PC-3 (cell line): ENCODE data around the gene SRRM2. TPM values are rescaled to one million over a fixed set of nuclear protein-coding genes. Genes with fewer than 3 reads are reported as not detected.

Experiments used
- ATAC-seq: fragments of 200-7000 bp; cut with Tn5 transposase; 2 replicates; pipeline ENCODE4 v1.9.1; 2020; ENCODE audit warnings: mild to moderate bottlenecking, moderate library complexity
- BruUV-seq: library from RNA; stranded (reverse); fragments of 400-500 nt; replicated peaks from 2 replicates; lab custom pipeline; 2021; lab: Mats Ljungman, UMichigan
- CTCF ChIA-PET: fragments of 300-600 bp; sonication (Branson Sonifier 250); formaldehyde crosslinking; loops from one replicate; lab custom pipeline; 2022; ENCODE audit warnings: antibody characterized with exemption; lab: Charles Lee
- POLR2A ChIA-PET: fragments of 300-600 bp; sonication (Branson Sonifier 250); formaldehyde crosslinking; loops from one replicate; lab custom pipeline; 2022; ENCODE audit warnings: antibody characterized with exemption; ENCODE audit not compliant: unreplicated experiment; lab: Charles Lee
- DNase-seq: peaks from one replicate; pipeline ENCODE4 v3.0.0-alpha.2; 2015
- H2AFZ ChIP-seq: fragments of 300-600 bp; sonication (generic); 2 replicates; pipeline ENCODE4 v1.6.0; 2016; ENCODE audit warnings: antibody characterized with exemption, low read length
- H3F3A ChIP-seq: fragments of 300-600 bp; sonication (generic); one replicate; pipeline ENCODE4 v1.6.0; 2017; ENCODE audit warnings: antibody characterized with exemption, low read length, control low read depth, mild to moderate bottlenecking; ENCODE audit not compliant: unreplicated experiment
- H3K27ac ChIP-seq: fragments of 300-600 bp; sonication (generic); 2 replicates; pipeline ENCODE4 v1.5.1; 2016; ENCODE audit warnings: mild to moderate bottlenecking, low read length
- H3K27me3 ChIP-seq: fragments of 300-600 bp; sonication (generic); 2 replicates; pipeline ENCODE4 v1.6.1; 2016; ENCODE audit warnings: low read length, mixed read lengths
- H3K36me3 ChIP-seq: fragments of 300-600 bp; sonication (generic); 2 replicates; pipeline ENCODE4 v1.6.1; 2016; ENCODE audit warnings: low read depth, mixed run types, low read length, mixed read lengths
- H3K4me1 ChIP-seq: fragments of 300-600 bp; sonication (generic); 2 replicates; pipeline ENCODE4 v1.5.1; 2016; ENCODE audit warnings: low read length; ENCODE audit not compliant: insufficient read depth
- H3K4me2 ChIP-seq: fragments of 300-600 bp; sonication (generic); 2 replicates; pipeline ENCODE4 v1.6.0; 2016; ENCODE audit warnings: low read length
- H3K4me3 ChIP-seq: fragments of 300-600 bp; sonication (generic); 2 replicates; pipeline ENCODE4 v1.5.1; 2016; ENCODE audit warnings: mild to moderate bottlenecking, low read length, mixed read lengths
- H3K79me2 ChIP-seq: fragments of 300-600 bp; sonication (generic); 2 replicates; pipeline ENCODE4 v1.6.1; 2017; ENCODE audit warnings: low read length, mixed read lengths
- H3K9ac ChIP-seq: fragments of 300-600 bp; sonication (generic); 2 replicates; pipeline ENCODE4 v1.6.0; 2016; ENCODE audit warnings: mild to moderate bottlenecking, low read length
- H3K9me2 ChIP-seq: fragments of 300-600 bp; sonication (generic); replicated peaks from 2 replicates; pipeline ENCODE4 v1.6.1; 2016; ENCODE audit warnings: mixed run types, low read length, mixed read lengths
- H3K9me3 ChIP-seq: fragments of 300-600 bp; sonication (generic); 2 replicates; pipeline ENCODE4 v1.6.1; 2016; ENCODE audit warnings: low read length, mixed read lengths
- H4K20me1 ChIP-seq: fragments of 300-600 bp; sonication (generic); 2 replicates; pipeline ENCODE4 v1.6.1; 2016; ENCODE audit warnings: low read length, mixed read lengths
- EZH2 ChIP-seq: fragments of 300-600 bp; sonication (generic); IDR thresholded peaks from one replicate; pipeline ENCODE4 v1.6.1; 2017; ENCODE audit warnings: antibody characterized with exemption, mild to moderate bottlenecking, low read length; ENCODE audit not compliant: unreplicated experiment
- EZH2phosphoT487 ChIP-seq: fragments of 300-600 bp; sonication (generic); IDR thresholded peaks from 2 replicates; pipeline ENCODE4 v1.6.1; 2018; ENCODE audit warnings: mild to moderate bottlenecking, antibody characterized with exemption, low read length, borderline replicate concordance
- intact Hi-C: fragments of 100-400 bp; cut with micrococcal nuclease; formaldehyde crosslinking; loops from 2 replicates; pipeline ENCODE4 v1.9.0; 2023
- total RNA-seq: library from RNA; depleted of rRNA; stranded (reverse); fragments of >200 nt; gene quantifications from 2 replicates; pipeline ENCODE4 v1.2.3, GENCODE V29; 2014
- TF ChIP-seq, protein P1 (sequence below): fragments of 300-600 bp; sonication (generic); conservative IDR thresholded peaks from 2 replicates; pipeline ENCODE4 v1.5.1; 2017; ENCODE audit warnings: antibody characterized with exemption, low read depth, mild to moderate bottlenecking, low read length

Gene SRRM2
- total RNA-seq, 1 experiment from 2014 or later: 72.6 TPM

GRCh38 chr16:2764718-2765117 is 12.3 kb downstream of the SRRM2 start:
- H3K27ac ChIP-seq: no peak overlapping the region
- H3K9ac ChIP-seq: no peak overlapping the region
- H3K9me2 ChIP-seq: no peaks in the 10 kb centered on the region
- intact Hi-C loops: no loop called here
- no peaks in the 10 kb centered on the region for H3K27me3 ChIP-seq
- BruUV-seq: no TSS peak
- H3K9me3 ChIP-seq: no peaks in the 10 kb centered on the region
- ChIA-PET CTCF (no interaction called here), POLR2A (no interaction called here)
- ATAC-seq (no peak), DNase-seq (no peak)
- no peaks in the 10 kb centered on the region for H3F3A ChIP-seq
- TF ChIP-seq, protein P1, sequence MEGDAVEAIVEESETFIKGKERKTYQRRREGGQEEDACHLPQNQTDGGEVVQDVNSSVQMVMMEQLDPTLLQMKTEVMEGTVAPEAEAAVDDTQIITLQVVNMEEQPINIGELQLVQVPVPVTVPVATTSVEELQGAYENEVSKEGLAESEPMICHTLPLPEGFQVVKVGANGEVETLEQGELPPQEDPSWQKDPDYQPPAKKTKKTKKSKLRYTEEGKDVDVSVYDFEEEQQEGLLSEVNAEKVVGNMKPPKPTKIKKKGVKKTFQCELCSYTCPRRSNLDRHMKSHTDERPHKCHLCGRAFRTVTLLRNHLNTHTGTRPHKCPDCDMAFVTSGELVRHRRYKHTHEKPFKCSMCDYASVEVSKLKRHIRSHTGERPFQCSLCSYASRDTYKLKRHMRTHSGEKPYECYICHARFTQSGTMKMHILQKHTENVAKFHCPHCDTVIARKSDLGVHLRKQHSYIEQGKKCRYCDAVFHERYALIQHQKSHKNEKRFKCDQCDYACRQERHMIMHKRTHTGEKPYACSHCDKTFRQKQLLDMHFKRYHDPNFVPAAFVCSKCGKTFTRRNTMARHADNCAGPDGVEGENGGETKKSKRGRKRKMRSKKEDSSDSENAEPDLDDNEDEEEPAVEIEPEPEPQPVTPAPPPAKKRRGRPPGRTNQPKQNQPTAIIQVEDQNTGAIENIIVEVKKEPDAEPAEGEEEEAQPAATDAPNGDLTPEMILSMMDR: peak; percentile 33; the same call in 1 of the 2 replicates
- TF ChIP-seq EZH2: no peak
- peaks cover 89% of the 10 kb centered on the region for H3K36me3 ChIP-seq
- H3K79me2 ChIP-seq: peaks cover 78% of the 10 kb centered on the region
- H4K20me1 ChIP-seq: peaks cover 43% of the 10 kb centered on the region
- no peak overlapping the region for H2AFZ ChIP-seq
- no peak overlapping the region for H3K4me2 ChIP-seq
- no peaks in the 10 kb centered on the region for H3K4me1 ChIP-seq
- no peak overlapping the region for H3K4me3 ChIP-seq

GRCh38 chr16:2765462-2766404 is 13.3 kb downstream of the SRRM2 start:
- peaks cover 68% of the 10 kb centered on the region for H3K79me2 ChIP-seq
- CTCF ChIA-PET: no interaction called here
- no peaks in the 10 kb centered on the region for H3K27me3 ChIP-seq
- H3F3A ChIP-seq: no peaks in the 10 kb centered on the region
- ATAC-seq (no peak), DNase-seq (no peak)
- no peak overlapping the region for H3K9ac ChIP-seq
- H4K20me1 ChIP-seq: peaks cover 40% of the 10 kb centered on the region
- no peak overlapping the region for H3K4me3 ChIP-seq
- H3K27ac ChIP-seq: no peak overlapping the region
- H3K36me3 ChIP-seq: peaks cover 85% of the 10 kb centered on the region
- no peak overlapping the region for H3K4me2 ChIP-seq
- no peak overlapping the region for H2AFZ ChIP-seq
- H3K4me1 ChIP-seq: no peaks in the 10 kb centered on the region
- BruUV-seq: no TSS peak
- intact Hi-C loops: no loop called here
- no peaks in the 10 kb centered on the region for H3K9me3 ChIP-seq
- POLR2A ChIA-PET: no interaction called here
- no peaks in the 10 kb centered on the region for H3K9me2 ChIP-seq
- no peak for TF ChIP-seq EZH2
- no peak for TF ChIP-seq EZH2phosphoT487
- TF ChIP-seq, protein P1: no peak
